HEK293 (cell line): ENCODE data around the gene FOXP1.

Experiments
- AEBP2 ChIP-seq: fragments of 450-650 bp; formaldehyde crosslinking; IDR thresholded peaks from 2 replicates; pipeline ENCODE4 v1.5.1; 2016; ENCODE audit warnings: missing biosample characterization, missing genetic modification characterization, borderline replicate concordance
- CTCF ChIP-seq: fragments of 450-650 bp; formaldehyde crosslinking; IDR thresholded peaks from 2 replicates; pipeline ENCODE4 v1.5.1; 2016; ENCODE audit warnings: missing biosample characterization, missing genetic modification characterization
- ZBTB21 ChIP-seq: fragments of 450-650 bp; formaldehyde crosslinking; IDR thresholded peaks from 2 replicates; pipeline ENCODE4 v1.5.1; 2017; ENCODE audit warnings: missing biosample characterization, missing genetic modification characterization
- ZBTB8A ChIP-seq: fragments of 450-650 bp; formaldehyde crosslinking; IDR thresholded peaks from 2 replicates; pipeline ENCODE4 v1.5.1; 2016; ENCODE audit warnings: missing biosample characterization, missing genetic modification characterization
- ZNF266 ChIP-seq: fragments of 450-650 bp; formaldehyde crosslinking; IDR thresholded peaks from 2 replicates; pipeline ENCODE4 v1.5.1; 2016; ENCODE audit warnings: missing biosample characterization, missing genetic modification characterization, low read depth
- ZNF280D ChIP-seq: fragments of 450-650 bp; formaldehyde crosslinking; IDR thresholded peaks from 2 replicates; pipeline ENCODE4 v1.5.1; 2016; ENCODE audit warnings: missing biosample characterization, missing genetic modification characterization
- ZNF398 ChIP-seq: fragments of 450-650 bp; formaldehyde crosslinking; IDR thresholded peaks from 2 replicates; pipeline ENCODE4 v1.5.1; 2017; ENCODE audit warnings: missing biosample characterization, missing genetic modification characterization
- ZNF404 ChIP-seq: fragments of 450-650 bp; formaldehyde crosslinking; IDR thresholded peaks from 2 replicates; pipeline ENCODE4 v1.5.1; 2017; ENCODE audit warnings: missing biosample characterization, missing genetic modification characterization
- ZNF629 ChIP-seq: fragments of 450-650 bp; formaldehyde crosslinking; IDR thresholded peaks from 2 replicates; pipeline ENCODE4 v1.5.1; 2017; ENCODE audit warnings: missing biosample characterization, missing genetic modification characterization

GRCh38 chr3:71395927-71396695 is 187.4 kb downstream of the FOXP1 start:
- TF ChIP-seq ZNF280D (tag by site-specific recombination), result no peak
- no peak for TF ChIP-seq ZNF398 (tag by site-specific recombination)
- no peak for TF ChIP-seq CTCF
- TF ChIP-seq ZNF629, result no peak
- TF ChIP-seq ZNF266 (tag by site-specific recombination), result no peak
- no peak for TF ChIP-seq ZBTB21 (tag by site-specific recombination)
- TF ChIP-seq ZNF404 (tag by site-specific recombination), result no peak
- no peak for TF ChIP-seq AEBP2 (tag by site-specific recombination)
- TF ChIP-seq ZBTB8A, result no peak
